Keratinocyte (primary cell): ENCODE results near the gene STRADA. TPM values are rescaled to one million over a fixed set of nuclear protein-coding genes. Genes with fewer than 3 reads are reported as not detected.

Source experiments
- DNase-seq: peaks from one replicate; pipeline ENCODE4 v3.0.0-alpha.2; 2011; ENCODE audit warnings: low read depth, missing footprints, low spot score
- FAIRE-seq: peaks from 2 replicates; lab custom pipeline; 2011; peaks lifted over from hg19 to GRCh38; lab: Jason Lieb, UNC
- H2AFZ ChIP-seq: 2 replicates; pipeline ENCODE4 v1.6.0; 2012; ENCODE audit warnings: low read length, control low read depth, inconsistent platforms; ENCODE audit not compliant: control insufficient read depth
- H3K27ac ChIP-seq: 2 replicates; pipeline ENCODE4 v1.5.1; 2011; ENCODE audit warnings: low read length; ENCODE audit not compliant: control insufficient read depth, insufficient read depth
- H3K27me3 ChIP-seq: 3 replicates; pipeline ENCODE4 v1.6.0; 2011; ENCODE audit warnings: low read length; ENCODE audit not compliant: control insufficient read depth, insufficient read depth; ENCODE audit errors: extremely low read depth
- H3K36me3 ChIP-seq, 2 experiments: 2 replicates in 1 of 2; 3 replicates in 1 of 2; pipeline ENCODE4 v1.5.1; 2011; ENCODE audit warnings: low read length in 2 of 2, mild to moderate bottlenecking in 1 of 2; ENCODE audit not compliant: control insufficient read depth in 2 of 2, insufficient read depth in 2 of 2; ENCODE audit errors: extremely low read depth in 1 of 2
- H3K4me1 ChIP-seq: 3 replicates; pipeline ENCODE4 v1.5.1; 2011; ENCODE audit warnings: low read length; ENCODE audit not compliant: control insufficient read depth, insufficient read depth; ENCODE audit errors: extremely low read depth
- H3K4me2 ChIP-seq: 3 replicates; pipeline ENCODE4 v1.6.0; 2011; ENCODE audit warnings: low read depth, low read length; ENCODE audit not compliant: control insufficient read depth, insufficient read depth; ENCODE audit errors: extremely low read depth
- H3K4me3 ChIP-seq, 3 experiments: fragments of 200-600 bp in 1 of 3; sonication (generic) in 1 of 3; 2 replicates in 2 of 3; 3 replicates in 1 of 3; pipeline ENCODE4 v1.5.1; 2011 to 2016; ENCODE audit warnings: low read length in 3 of 3, mild to moderate bottlenecking in 3 of 3, control low read depth in 2 of 3, inconsistent platforms in 1 of 3, low read depth in 1 of 3, mixed read lengths in 1 of 3, mixed run types in 1 of 3, moderate library complexity in 1 of 3; ENCODE audit not compliant: control insufficient read depth in 2 of 3, insufficient read depth in 2 of 3; ENCODE audit errors: extremely low read depth in 1 of 3
- H3K79me2 ChIP-seq: 2 replicates; pipeline ENCODE4 v1.6.0; 2012; ENCODE audit warnings: low read length; ENCODE audit not compliant: control insufficient read depth, insufficient read depth
- H3K9ac ChIP-seq: 3 replicates; pipeline ENCODE4 v1.6.0; 2011; ENCODE audit warnings: low read length; ENCODE audit not compliant: control insufficient read depth, insufficient read depth; ENCODE audit errors: extremely low read depth
- H3K9me1 ChIP-seq: 3 replicates; pipeline ENCODE4 v1.6.0; 2011; ENCODE audit warnings: low read length; ENCODE audit not compliant: control insufficient read depth, insufficient read depth; ENCODE audit errors: extremely low read depth
- H3K9me3 ChIP-seq: 2 replicates; pipeline ENCODE4 v1.5.1; 2012; ENCODE audit warnings: low read depth, low read length; ENCODE audit not compliant: control insufficient read depth
- H4K20me1 ChIP-seq: 3 replicates; pipeline ENCODE4 v1.6.0; 2011; ENCODE audit warnings: low read length; ENCODE audit not compliant: control insufficient read depth, insufficient read depth; ENCODE audit errors: extremely low read depth
- CTCF ChIP-seq, 3 experiments: IDR thresholded peaks in 1 of 3; conservative IDR thresholded peaks in 1 of 3; optimal IDR thresholded peaks in 1 of 3; 2 replicates in 2 of 3; 3 replicates in 1 of 3; pipeline versions ENCODE3 to v1.5.1; 2011; ENCODE audit warnings: low read length in 3 of 3, mild to moderate bottlenecking in 3 of 3, moderate library complexity in 2 of 3, control low read depth in 1 of 3, inconsistent platforms in 1 of 3; ENCODE audit not compliant: insufficient read depth in 2 of 3; ENCODE audit errors: extremely low read depth in 1 of 3
- EZH2 ChIP-seq: IDR thresholded peaks from one replicate; pipeline ENCODE4 v1.6.1; 2012; ENCODE audit warnings: inconsistent platforms, mild to moderate bottlenecking, low read length, moderate library complexity
- dilution Hi-C: fragments of 300-500 bp; cut with MboI; formaldehyde crosslinking; loops from one replicate; pipeline ENCODE4 v1.7.0; 2020; ENCODE audit warnings: low sequenced_read_pairs; ENCODE audit not compliant: extremely low pct_ligation_motif_present
- polyA plus RNA-seq, 5 experiments: library from polyadenylated mRNA; depleted of rRNA in 3 of 5; stranded (reverse) in 3 of 5; stranded (forward) in 1 of 5; unstranded in 1 of 5; fragments of >200 nt; gene quantifications; 1 replicate in 1 of 5; 2 replicates in 3 of 5; 3 replicates in 1 of 5; pipeline versions ENCODE4 v1.2.1 to v1.2.3, GENCODE V29; 2011 to 2012; ENCODE audit warnings: missing spikeins in 2 of 5, low read depth in 1 of 5, low replicate concordance in 1 of 5

The STRADA gene
- polyA plus RNA-seq, 1 donor (not counting 4 experiments of a cell fraction or from before 2014, with no cell fraction given): 25.9 TPM

GRCh38 chr17:63704836-63705235, 36.8 kb downstream of the STRADA start:
- no peak overlapping the region for H2AFZ ChIP-seq
- H3K36me3 ChIP-seq: peaks cover 0 to 25% of the 10 kb centered on the region in 2 experiments
- H3K4me2 ChIP-seq: no peak overlapping the region
- TF ChIP-seq EZH2 (no peak), CTCF (optimal IDR thresholded peaks at IDR 0.05 in 1 of 3, IDR thresholded peaks at IDR 0.05 in 1 of 3, conservative IDR thresholded peaks at IDR 0.05 in 1 of 3; ENCODE audit: extremely low read depth in 1 of 3, insufficient read depth in 2 of 3, low read length in 3 of 3) (no peak)
- no peak for DNase-seq
- no peaks in the 10 kb centered on the region for H4K20me1 ChIP-seq
- no peak overlapping the region for H3K4me3 ChIP-seq
- H3K27me3 ChIP-seq: no peaks in the 10 kb centered on the region
- H3K27ac ChIP-seq: no peak overlapping the region
- no peak overlapping the region for H3K9ac ChIP-seq
- FAIRE-seq: no peak
- no peaks in the 10 kb centered on the region for H3K79me2 ChIP-seq
- no peaks in the 10 kb centered on the region for H3K9me1 ChIP-seq
- dilution Hi-C loops: no loop called here
- no peaks in the 10 kb centered on the region for H3K4me1 ChIP-seq
- H3K9me3 ChIP-seq: no peaks in the 10 kb centered on the region

GRCh38 chr17:63704259-63704576, 37.4 kb downstream of the STRADA start:
- Histone ChIP-seq H3K4me1 (no peaks in the 10 kb centered on the region), H3K36me3 (peaks cover 0 to 21% of the 10 kb centered on the region in 2 experiments), H3K4me3 (no peak overlapping the region), H3K27me3 (no peaks in the 10 kb centered on the region), H3K4me2 (no peak overlapping the region), H4K20me1 (no peaks in the 10 kb centered on the region), H3K9me3 (no peaks in the 10 kb centered on the region), H3K9me1 (no peaks in the 10 kb centered on the region), H3K79me2 (no peaks in the 10 kb centered on the region), H3K27ac (no peak overlapping the region), H3K9ac (no peak overlapping the region), H2AFZ (no peak overlapping the region)
- TF ChIP-seq EZH2: no peak
- TF ChIP-seq CTCF (optimal IDR thresholded peaks at IDR 0.05 in 1 of 3, IDR thresholded peaks at IDR 0.05 in 1 of 3, conservative IDR thresholded peaks at IDR 0.05 in 1 of 3; ENCODE audit: extremely low read depth in 1 of 3, insufficient read depth in 2 of 3, low read length in 3 of 3): no peak
- no peak for DNase-seq
- dilution Hi-C loops: no loop called here
- no peak for FAIRE-seq
